GM19043 (cell line): ENCODE data around the gene RPL18A.
A peak's percentile ranks its signal among the peaks of the same experiment; 100 is the strongest.

Experiments used
- ATAC-seq: cut with Tn5 transposase; IDR thresholded peaks from one replicate; pipeline ENCODE4 v1.9.1; 2021; ENCODE audit warnings: low read depth; ENCODE audit not compliant: unreplicated experiment

Gene RPL18A

DNA sequence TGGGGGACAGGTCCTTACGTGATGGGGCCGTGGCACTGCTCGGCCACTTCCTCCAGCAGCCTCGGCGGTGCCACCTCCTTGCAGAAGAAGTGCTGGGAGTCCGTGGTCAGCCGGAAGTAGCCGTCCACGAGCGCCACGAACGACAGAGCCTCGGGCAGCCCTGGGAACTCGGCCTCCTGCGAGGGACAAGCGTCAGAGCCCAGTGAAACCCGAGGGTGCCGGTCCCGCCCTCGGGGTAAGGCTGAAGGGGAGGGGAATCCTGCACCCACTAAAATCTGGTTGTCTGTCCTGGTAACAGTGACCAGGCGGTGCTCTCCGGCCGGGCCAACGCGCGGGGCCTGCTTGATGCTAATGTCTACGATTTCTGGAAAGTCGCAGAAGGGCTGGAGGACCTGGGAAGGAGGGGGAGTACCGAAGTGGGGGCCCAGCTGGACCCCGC is 18.3 kb upstream of the RPL18A start:
- ATAC-seq: no peak

DNA sequence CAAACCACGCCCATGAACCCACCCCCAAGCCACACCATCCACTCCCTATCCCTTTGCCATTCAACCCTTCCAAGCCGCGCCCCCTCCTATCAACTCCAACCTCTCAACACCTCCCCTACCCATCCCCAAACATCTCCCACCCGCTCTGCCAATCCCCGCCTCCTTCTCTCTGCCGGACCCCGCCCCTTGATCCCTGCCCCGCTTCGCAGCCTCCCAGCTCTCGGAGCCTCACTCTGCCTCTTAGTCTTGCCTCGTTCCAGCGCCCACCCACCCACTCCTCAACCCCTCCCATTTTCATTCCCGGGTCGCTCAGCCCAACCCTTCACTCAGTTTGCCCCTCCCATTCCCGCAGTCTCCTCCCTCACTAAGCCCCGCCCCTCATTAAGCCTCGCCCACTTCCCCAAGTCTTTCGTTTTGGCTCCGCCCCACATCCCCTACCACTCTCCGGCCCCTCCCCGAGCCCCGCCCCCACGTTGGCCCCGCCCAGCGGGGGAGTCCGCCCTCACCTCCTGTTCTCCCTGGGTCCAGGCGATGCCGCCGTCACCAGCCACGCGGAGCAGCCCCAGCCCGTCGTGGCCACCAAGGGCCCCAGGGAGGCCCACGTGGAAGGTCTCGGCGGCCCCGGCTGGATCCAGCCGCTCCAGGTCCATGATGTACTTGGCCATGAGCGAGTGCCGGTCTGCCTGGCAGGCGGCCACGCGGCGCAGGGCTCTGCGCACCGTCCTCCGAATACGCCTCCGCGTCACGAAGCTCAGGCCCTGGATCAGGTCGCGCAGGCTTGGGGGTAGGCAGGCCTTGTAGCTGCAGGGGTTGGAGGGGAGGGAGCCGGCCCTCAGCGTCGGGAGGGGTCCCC is 17.7 kb upstream of the RPL18A start:
- no peak for ATAC-seq

DNA sequence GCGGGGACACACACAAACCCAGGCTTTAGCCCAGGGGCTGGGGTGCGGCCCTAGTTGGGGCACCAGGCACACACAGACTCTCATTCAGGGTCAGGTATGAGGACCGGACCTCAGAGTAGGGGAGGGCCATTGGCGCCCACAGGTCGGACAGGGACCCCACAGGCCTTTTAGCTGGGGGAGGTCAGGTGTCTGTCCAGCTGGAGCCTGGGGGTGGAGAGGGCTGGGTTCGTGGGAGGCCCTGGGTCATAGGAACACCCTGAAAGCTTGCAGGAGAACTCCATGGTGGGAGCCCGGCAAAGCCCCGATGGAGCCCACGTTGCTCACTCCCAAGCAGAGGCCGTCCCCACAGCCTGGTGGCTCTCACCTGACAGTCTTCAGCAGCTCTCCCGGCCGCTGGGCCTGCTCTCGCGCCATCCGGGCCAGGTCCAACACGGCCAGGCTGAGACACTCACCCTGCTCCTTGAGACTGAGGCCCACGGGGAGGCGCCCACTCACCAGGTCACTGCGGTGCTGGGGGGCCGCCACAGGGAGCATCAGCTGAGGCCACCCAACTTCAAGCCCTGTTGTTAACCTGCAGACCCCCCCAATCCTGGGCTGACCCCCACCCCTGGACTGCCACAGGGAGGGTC is 16.9 kb upstream of the RPL18A start:
- no peak for ATAC-seq

DNA sequence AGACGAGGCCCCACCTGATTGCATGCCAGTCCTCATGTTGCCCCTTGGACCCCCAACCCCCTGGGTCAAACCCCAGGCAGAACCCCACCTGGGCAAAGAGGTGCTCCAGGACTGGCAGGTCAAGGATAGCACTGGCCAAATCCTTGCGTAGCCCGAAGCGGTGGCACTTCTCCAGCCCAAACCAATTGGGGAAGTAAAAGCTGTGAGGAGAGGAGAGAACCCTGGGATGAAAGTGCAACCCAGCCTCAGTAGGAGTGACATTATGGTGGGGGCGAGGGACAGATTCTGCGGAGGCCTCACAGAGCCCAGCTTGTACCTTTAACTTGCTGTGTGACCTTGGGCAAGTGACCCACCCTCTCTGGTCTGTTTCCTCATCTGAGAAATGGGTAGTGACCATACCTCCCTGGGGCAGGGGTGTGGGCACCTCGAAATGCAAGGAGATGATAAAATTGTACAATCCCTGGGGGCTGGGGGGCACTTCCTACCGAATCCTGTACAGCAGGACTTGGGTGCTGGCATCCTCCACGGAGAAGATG is 16.4 kb upstream of the RPL18A start:
- ATAC-seq: no peak

DNA sequence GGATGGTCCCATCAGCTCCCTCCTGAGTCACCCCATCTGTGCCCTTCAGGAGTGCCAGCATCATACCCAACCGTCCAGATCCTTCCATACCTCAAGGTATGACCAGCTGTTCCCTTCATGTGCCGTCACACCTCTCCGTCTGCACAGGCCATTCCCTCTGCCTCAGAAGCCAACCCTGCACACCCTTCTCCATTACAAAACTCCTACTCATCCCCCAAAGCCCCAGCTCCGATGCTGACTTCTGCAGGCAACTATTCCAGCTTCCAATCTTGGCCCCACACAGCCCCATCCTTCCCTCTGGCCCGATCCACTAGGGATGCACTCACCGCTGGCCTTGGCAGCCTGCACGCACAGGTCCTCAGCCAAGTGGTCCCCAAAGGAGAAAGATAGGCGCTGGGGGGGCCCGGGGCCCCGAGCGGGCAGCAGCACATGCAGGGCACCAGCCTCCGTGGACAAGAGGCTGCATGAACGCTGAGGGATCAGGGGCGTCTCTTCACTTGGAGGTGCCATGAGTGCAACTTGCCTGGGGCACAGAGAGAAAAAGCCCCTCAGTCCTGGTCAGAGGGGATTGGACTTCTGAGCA is 15.7 kb upstream of the RPL18A start:
- ATAC-seq: no peak

DNA sequence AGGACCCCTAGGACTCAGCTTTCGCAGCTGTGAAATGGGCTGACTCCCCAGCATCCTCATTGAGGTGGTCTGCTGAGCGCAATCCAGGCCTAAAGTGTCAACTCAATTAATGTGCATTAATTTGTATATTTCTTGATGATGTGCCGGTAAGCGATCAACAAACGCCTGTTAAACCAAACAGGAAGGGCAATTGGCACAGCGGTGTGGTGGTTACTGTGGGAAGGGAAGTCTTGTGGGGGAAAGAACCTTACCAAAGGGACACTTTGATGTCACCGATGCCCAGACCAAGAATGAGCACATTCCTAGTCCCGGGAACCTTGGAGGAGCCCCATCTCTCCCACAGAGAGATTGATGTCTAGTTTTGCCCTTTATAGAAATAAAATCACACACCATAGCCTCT is 13.6 kb upstream of the RPL18A start:
- ATAC-seq: no peak

DNA sequence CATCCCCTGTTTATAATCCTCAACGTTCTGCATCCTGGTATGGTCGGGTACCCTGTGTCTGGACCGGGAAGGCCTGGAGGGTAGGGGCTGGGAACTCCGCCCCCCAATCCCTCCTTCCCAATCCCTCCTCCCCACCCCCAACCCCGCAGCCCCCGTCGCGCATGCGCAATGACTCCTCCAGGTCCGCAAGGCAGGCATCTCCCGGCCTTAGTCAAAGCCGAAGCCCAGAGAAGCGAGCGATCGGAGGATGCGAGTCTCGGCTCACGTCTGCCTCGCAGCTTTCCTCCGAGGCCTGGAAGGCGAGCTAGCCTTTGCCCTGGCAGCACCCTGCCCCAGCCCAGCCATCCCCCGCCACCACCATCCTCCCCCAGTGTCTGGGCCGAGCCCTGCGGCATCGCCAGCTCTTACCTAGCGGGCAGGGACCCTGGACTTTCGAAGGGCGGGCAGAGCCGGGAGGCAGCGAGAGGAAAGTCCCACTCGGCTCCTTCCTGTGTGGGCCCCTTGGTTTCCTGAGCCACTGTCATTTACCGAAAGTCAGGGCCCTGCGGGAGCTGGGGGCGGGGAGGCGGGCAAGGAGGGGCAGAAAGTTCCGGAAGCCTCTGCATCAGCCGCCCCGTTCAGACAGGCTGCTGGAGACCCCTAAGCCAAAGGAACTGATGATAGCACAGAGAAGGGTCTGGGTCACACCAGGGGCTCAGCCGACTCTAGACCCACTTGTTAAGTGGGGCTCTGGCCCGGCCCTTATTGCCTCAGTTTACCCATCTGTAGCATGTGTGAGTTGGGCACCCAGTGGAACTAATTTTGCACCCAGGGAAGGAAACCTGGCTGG is 12.0 kb upstream of the RPL18A start, which contains the start of gene JAK3:
Gene JAK3, minus strand, starts transcription at position 445 of the 829 bp plus-strand sequence. CDS start 3,565 bp downstream, outside the sequence.
- ATAC-seq: peak; percentile 40

DNA sequence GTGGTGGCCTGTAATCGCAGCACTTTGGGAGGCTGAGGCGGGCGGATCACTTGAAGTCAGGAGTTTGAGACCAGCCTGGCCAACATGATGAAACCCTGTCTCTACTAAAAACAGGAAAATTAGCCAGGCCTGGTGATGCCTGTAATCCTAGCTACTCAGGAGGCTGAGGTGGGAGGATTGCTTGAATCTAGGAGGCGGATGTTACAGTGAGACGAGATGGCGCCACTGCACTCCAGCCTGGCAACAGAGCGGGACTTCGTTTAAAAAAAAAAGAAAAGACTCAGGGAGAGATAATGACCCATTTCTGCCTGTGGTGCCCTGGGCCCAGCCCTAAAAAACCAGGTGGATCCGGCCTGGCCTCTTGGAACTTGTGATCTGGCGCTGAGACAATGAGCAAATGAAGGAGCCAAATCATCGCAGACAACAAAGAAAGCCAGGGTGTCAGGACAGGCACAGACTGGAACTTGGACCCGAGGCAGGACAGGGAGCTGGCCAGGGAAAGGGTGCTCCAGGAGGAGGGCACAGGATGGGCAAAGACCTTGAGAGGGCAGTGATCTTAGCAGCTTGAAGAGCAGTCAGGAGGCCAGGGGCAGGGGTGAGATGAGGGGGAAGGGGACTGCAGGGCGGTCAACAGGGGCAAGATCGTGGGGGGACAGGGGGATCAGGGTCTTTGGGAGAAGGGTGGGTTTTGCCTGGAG is 11.0 kb upstream of the RPL18A start:
- no peak for ATAC-seq

DNA sequence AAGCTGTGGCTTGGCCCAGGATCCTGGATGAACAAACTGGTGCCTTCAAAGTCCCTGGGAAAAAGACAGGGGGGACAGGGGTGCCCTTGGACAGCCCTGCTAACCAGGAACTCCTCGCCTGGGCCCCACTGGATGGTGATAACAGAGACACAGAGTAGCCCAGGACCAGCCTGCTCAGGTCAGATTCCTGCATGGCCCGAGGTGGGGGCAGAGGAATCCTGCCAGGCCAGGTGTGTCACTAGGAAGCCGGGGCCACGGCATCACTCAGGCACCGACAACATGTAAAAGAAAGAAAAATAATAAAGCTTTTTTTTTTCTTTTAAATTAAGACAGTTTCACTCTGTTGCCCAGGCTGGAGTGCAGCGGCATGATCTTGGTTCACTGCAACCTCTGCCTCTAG is 5.6 kb upstream of the RPL18A start:
- ATAC-seq: no peak

DNA sequence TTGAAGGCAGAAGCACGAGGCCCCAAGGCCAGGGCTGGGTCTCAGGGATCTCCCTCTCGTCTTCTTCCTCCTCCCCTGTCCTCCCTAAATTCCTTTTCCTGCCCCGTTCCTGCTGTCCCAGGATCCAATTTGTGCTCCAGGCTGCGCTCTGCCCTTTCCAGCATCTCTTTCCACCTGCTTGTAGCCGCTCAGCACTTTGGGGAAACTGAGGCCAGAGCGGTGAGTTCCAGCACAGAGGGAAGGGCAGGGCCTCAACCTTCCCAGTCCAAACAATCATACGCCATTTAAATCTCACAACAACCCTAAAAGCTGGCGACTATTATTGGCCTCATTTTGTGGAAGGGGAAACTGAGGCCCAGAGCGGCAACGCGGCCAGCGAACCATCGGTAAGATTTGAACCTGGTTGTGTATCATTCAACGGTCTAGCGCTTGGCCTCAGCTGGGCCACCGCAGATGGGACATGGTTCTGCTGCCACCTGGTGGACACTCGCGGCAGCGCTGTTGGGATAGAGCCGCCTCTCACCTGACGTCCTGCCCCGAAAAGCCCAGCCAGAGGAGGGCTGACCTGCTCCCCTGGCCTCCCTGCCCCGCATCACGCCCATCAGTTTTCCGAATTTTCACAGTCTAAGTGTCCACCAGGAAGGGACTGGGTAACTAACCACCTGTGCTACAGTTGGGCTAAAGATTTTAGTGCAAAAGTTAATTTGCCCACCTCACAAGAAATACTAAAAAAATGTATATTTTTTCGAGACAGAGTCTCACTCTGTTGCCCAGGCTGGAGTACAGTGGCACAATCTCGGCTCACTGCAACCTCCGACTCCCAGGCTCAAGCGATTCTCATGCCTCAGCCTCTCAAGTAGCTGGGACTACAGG is 4.2 kb upstream of the RPL18A start:
- ATAC-seq: no peak

DNA sequence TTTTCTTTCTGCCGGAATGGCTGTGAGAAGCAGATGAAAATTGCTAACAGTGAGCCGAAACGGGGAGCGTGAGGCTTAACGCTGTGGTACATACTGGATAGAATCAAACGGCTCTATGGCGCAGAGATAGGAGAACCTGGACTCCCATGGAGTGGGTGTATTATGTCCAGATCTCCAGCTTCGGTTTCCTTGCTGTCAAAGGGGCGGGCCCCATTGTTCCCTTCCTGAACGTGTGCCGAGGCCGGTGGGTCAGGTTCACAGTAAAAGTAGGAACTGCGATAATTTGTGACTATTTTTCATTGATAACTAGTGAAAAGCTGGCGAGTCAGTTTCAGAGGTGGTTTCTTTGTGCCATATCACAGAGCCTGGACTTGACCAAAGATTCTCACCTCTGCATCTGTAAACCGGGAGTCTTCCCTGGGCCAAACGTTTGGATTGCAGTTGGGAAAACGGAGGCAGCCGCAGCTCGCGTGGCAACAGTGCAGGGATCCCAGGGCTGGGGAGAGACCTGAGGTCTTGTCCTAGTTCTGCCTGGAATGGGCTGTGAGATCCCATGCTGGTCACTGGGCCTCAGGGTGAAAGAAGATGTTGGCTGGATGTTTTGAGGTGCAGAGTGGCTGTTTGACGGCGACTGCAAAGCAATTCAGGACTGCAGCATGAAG is 752 bp downstream of the RPL18A start:
- ATAC-seq: no peak

DNA sequence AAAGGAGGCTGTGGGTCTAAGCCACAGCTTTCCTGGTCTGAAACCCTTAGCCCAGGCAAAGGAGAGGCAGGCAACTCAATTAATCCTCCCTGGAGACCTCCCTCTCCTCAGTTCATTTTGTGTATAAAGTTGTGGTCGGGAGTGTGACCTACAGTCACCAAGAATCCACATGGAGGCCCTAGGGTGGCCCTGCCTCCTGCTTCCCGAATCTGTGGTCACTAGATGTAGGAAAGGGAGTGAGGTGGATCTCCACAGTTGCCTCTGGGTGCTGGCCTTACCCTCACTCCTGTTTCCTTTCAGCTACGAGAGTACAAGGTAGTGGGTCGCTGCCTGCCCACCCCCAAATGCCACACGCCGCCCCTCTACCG is 1.3 kb downstream of the RPL18A start:
- ATAC-seq: no peak

DNA sequence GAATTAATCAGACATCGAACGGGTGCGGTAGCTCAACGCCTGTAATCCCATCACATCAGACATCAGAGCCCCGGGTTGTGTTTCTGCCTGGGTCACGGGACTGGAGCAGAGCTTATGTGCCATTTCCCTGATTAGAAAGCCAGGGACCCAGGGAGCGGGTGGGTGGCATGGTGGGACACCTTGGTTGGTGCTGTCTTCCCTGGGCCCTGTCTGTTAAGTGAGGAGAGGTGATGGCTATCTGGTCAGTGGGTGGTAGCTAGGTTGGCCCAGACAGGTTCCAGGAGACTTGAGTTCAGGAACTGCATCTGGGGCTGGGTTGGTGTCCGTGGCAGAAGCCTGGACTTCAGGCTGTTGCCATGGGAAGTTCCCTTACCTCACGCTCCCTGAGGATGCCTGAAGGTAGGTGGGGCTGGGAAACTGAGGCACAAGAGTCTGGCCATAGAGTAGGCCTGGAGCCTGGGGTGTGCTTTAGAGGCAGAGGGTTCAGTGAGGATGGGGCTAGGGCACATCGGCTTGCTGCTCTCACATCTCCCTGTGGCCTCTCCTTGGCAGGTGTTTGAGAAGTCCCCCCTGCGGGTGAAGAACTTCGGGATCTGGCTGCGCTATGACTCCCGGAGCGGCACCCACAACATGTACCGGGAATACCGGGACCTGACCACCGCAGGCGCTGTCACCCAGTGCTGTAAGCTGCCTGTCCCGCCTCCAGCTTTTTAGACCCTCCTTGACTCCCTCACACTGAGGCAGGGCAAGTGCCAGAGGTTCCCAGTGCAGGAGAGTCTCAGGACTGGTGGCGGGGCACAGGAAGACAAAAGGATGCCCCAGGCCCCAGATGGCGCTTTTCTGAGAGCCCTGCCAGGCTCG is 2.1 kb downstream of the RPL18A start:
- no peak for ATAC-seq

DNA sequence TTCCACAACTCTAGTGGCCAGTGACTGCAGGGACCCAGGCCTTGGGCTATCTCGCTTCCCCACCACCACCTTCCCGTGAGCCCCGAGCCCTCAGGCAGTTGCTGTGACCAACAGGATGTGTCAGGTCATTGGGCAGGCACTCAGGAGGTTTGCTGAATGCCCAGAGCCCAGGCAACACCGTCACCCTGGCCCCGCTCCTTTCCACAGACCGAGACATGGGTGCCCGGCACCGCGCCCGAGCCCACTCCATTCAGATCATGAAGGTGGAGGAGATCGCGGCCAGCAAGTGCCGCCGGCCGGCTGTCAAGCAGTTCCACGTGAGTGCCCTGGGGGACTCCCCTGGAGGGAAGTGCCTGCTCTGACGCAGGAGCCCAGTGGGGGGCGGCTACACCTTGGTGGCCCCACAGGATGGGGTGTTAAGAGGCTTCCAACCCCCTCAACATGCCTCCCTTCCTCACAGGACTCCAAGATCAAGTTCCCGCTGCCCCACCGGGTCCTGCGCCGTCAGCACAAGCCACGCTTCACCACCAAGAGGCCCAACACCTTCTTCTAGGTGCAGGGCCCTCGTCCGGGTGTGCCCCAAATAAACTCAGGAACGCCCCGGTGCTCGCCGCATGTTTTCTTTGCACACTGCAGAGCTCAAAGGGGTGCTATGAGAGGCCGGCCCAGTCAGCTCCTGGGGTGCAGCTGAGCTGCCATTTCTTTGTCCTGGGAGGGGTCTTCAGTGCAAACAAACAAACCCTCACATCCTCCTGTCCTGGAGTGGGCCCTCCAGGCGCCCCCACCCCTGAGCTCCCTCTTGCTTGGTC is 3.2 kb downstream of the RPL18A start:
- no peak for ATAC-seq

DNA sequence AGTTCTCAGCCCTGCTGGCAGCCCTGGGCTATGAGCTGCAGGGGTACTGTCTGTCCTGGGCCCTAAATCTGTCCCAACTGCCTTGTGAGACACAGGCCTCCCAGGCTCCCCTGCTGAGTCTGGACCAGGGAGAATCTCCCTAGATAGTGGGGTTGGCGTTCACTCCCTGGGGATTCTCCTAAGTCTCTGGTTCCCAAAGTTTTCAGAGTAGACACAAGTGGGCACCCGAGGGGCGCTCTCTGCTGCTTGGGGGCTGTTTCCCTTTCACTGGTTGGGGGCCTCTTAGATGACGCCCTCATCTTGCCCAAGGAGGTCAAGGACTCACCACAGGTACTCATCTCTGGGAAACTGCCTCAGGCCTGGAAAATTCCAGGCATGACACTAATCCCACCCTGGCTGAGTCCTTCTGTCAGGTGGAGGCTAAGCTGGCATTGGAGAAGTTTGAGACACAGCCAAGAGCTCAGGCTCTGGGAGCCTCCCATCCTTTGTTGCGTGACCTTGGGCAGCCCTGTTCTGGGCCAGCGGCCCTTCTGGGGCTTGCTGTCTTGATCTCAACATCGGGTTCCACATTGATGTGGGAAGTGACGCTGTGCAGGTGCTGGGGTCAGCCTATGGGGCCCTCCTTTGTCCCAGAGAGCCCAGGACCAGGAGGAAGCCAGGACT is 3.9 kb downstream of the RPL18A start:
- no peak for ATAC-seq
